Testis (tissue), 3 donors: Measurements from ENCODE around the gene SNX1. TPM values are rescaled to one million over a fixed set of nuclear protein-coding genes. Genes with fewer than 3 reads are reported as not detected.

Experiments used
- DNase-seq: peaks from one replicate; pipeline ENCODE4 v3.0.0-alpha.2; 2019
- H3K27ac ChIP-seq, 2 donors: fragments of 200-600 bp; sonication (generic); one replicate each; pipeline ENCODE4 v1.5.1; 2019
- H3K27me3 ChIP-seq: fragments of 200-600 bp; sonication (generic); one replicate; pipeline ENCODE4 v1.5.1; 2019
- H3K36me3 ChIP-seq: fragments of 200-600 bp; sonication (generic); one replicate; pipeline ENCODE4 v1.5.1; 2017; ENCODE audit warnings: low read depth; ENCODE audit errors: missing control alignments
- H3K4me1 ChIP-seq: fragments of 200-600 bp; sonication (generic); one replicate; pipeline ENCODE4 v1.5.1; 2019
- H3K4me3 ChIP-seq, 2 donors: fragments of 200-600 bp; sonication (generic); one replicate each; pipeline ENCODE4 v1.5.1; 2017 to 2019
- H3K9me3 ChIP-seq: fragments of 200-600 bp; sonication (generic); one replicate; pipeline ENCODE4 v1.5.1; 2017
- POLR2A ChIP-seq: fragments of 450-650 bp; IDR thresholded peaks from one replicate; pipeline ENCODE4 v1.6.1; 2017; ENCODE audit warnings: antibody characterized with exemption, mild to moderate bottlenecking, moderate library complexity
- WGBS, 2 donors: methylation state at CpG; one replicate each; pipeline ENCODE4 v1.1.5; 2018; 5-methylcytosine and 5-hydroxymethylcytosine counted together
- intact Hi-C: fragments of 100-400 bp; cut with DNase I; formaldehyde crosslinking; loops from one replicate; pipeline ENCODE4 v1.15.1; 2023; ENCODE audit warnings: low total_unique reads
- polyA plus RNA-seq: library from polyadenylated mRNA; stranded (reverse); fragments of 350-450 nt; fragmentation: Illumina TruSeq; extraction: RNeasy Lipid Tissue Mini Kit (QIAGEN cat#74804); gene quantifications from one replicate; pipeline ENCODE4 v1.2.3, GENCODE V29; 2014; ENCODE audit warnings: low read depth, low replicate concordance; ENCODE audit not compliant: insufficient read depth
- total RNA-seq, 2 donors: library from RNA; depleted of rRNA; stranded (reverse); fragments of >200 nt; gene quantifications; one replicate each; pipeline ENCODE4 v1.2.3, GENCODE V29; 2016
- TF ChIP-seq, protein P1 (sequence below), 3 experiments: fragments of 450-650 bp in 2 of 3; fragments of 200-600 bp in 1 of 3; sonication (generic) in 1 of 3; IDR thresholded peaks; one replicate each; pipeline ENCODE4 v1.5.1; 2016 to 2019; ENCODE audit warnings: antibody characterized with exemption in 3 of 3, mild to moderate bottlenecking in 2 of 3, moderate library complexity in 1 of 3

The SNX1 gene
- total and polyA plus RNA-seq, 3 donors from 2014 or later = 79.1 to 93.1 (median 86.0) TPM

GRCh38 chr15:64151727-64152506 lies 56.1 kb downstream of the SNX1 start, which contains the start of gene SNX22:
TSS of gene SNX22 (plus strand) at chr15:64151731. CDS start at chr15:64151776, 45 bp downstream.
- DNase-seq = no peak
- intact Hi-C loops = loop anchor here (5.0 kb wide), 1 partner anchor 55 kb away; the partner anchor contains the start of gene SNX1
- Histone ChIP-seq H3K27ac (no peak within 1 kb of the TSS), H3K4me3 (peak within 1 kb of the TSS; percentile 17 to 37), H3K9me3 (no peaks in the 10 kb centered on the region), H3K4me1 (peaks cover 19% of the 10 kb centered on the region), H3K27me3 (no peaks in the 10 kb centered on the region), H3K36me3 (no peaks in the 10 kb centered on the region)
- WGBS, 2 donors = 3% methylated on average over 44 of the region's 83 CpGs; no CpG with 5 or more reads in 1 of the 2 donors
- no peak for TF ChIP-seq POLR2A
- TF ChIP-seq, protein P1, sequence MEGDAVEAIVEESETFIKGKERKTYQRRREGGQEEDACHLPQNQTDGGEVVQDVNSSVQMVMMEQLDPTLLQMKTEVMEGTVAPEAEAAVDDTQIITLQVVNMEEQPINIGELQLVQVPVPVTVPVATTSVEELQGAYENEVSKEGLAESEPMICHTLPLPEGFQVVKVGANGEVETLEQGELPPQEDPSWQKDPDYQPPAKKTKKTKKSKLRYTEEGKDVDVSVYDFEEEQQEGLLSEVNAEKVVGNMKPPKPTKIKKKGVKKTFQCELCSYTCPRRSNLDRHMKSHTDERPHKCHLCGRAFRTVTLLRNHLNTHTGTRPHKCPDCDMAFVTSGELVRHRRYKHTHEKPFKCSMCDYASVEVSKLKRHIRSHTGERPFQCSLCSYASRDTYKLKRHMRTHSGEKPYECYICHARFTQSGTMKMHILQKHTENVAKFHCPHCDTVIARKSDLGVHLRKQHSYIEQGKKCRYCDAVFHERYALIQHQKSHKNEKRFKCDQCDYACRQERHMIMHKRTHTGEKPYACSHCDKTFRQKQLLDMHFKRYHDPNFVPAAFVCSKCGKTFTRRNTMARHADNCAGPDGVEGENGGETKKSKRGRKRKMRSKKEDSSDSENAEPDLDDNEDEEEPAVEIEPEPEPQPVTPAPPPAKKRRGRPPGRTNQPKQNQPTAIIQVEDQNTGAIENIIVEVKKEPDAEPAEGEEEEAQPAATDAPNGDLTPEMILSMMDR (IDR thresholded peaks at IDR 0.05) = no peak

DNA sequence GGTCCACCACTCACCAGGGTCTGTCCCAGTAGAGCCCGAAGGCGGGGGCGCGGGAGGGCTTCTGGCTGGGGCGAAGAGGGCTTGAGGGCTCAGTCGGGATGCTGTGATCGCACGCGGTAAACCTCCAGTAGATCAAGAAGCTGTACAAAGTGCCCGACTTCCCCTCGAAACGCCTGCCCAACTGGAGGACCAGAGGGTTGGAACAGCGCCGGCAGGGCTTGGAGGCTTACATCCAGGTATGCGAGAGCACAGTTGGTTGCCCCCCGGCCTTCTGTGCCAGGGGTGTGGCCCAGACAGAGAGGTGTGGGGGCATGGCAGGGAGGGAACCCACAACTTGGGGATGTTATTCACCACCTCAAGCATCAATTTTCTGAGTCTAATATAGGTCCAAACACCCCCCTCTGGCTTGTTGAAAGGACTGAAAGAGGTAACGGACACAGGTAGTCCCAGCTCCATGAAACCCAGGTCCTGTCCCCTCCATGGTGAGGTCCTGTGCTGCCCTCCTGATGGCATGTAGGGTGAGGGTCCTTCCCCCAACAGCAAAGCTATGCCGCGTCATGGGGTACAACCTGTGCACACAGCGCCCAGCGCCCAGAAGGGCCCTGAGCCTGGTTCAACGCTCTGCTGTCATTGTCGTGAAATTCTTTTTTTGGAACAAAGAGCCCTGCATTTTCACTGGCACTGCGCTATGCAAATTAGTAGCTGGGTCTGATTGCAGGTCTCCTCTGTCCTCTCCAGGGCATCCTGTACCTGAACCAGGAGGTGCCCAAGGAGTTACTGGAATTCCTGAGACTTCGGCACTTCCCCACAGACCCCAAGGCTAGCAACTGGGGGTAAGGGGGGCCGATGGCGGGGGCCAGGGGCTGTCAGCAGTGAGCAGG lies 57.0 kb downstream of the SNX1 start:
- WGBS, 2 donors = 29 to 35% methylated on average over 12 to 26 of the region's 27 CpGs
- no peak overlapping the region for H3K27ac ChIP-seq
- peaks cover 19% of the 10 kb centered on the region for H3K4me1 ChIP-seq
- intact Hi-C loops = loop anchor here (5.0 kb wide), 1 partner anchor 55 kb away; the partner anchor contains the start of gene SNX1
- H3K9me3 ChIP-seq = no peaks in the 10 kb centered on the region
- no peak for DNase-seq
- peak overlapping the region in 1 of 2 donors; percentile 17 for H3K4me3 ChIP-seq
- TF ChIP-seq POLR2A = no peak
- TF ChIP-seq, protein P1 (IDR thresholded peaks at IDR 0.05) = no peak
- no peaks in the 10 kb centered on the region for H3K36me3 ChIP-seq
- no peaks in the 10 kb centered on the region for H3K27me3 ChIP-seq

DNA sequence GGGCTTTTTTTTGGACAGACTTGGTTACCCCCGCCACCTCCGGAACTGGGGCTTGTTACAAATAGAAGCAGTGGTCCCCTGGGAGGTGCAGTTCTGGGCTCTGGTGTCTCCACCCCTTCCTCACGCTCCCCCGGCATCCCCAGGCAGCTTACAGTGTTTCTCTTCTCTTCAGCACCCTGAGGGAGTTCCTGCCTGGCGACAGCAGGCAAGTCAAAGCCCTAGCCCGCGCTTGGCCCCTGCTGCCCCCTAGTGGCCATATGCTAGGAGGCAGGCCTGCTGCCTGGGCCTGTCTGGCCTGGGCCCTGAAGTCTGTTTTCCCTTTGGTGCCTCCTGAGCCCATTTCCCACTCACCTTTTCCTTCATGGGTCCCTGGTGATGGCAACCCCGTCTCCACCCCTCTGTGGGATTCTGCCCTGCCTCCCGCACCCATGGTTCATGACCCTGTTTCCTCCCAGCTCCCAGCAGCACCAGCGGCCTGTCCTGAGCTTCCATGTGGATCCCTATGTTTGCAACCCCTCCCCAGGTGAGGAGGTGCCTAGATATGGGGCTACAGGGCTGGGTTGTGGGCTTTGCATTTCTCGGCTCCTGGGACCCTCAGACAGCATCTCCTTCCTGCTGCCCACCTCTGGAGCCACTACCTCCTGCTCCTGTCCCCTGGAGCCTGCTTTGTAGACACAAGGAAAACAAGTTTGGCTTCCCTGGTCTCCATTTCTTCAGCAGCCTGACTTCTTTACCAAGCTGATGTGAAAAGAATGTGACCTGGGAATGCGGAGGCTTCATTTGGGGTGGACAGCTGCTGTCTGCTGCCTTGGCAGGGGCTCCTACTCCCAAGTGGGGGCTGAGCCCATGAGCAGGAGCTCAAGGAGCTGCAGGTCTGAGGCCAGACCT lies 57.9 kb downstream of the SNX1 start:
- Histone ChIP-seq H3K27me3 (no peaks in the 10 kb centered on the region), H3K36me3 (no peaks in the 10 kb centered on the region), H3K27ac (no peak overlapping the region), H3K4me3 (no peak overlapping the region), H3K4me1 (peaks cover 19% of the 10 kb centered on the region), H3K9me3 (no peaks in the 10 kb centered on the region)
- intact Hi-C loops = loop anchor here (5.0 kb wide), 1 partner anchor 56 kb away; the partner anchor contains the start of gene SNX1
- WGBS, 2 donors = 14 to 18% methylated on average over 8 to 12 of the region's 12 CpGs
- peak; percentile 92 for DNase-seq
- TF ChIP-seq, protein P1 (IDR thresholded peaks at IDR 0.05) = peak; percentile 87 to 99 (median 92)
- TF ChIP-seq POLR2A = no peak
